Neutrophil (primary cell): ENCODE data around the gene TAOK1.

ENCODE experiments used
- H3K27ac ChIP-seq: fragments of 200-600 bp; sonication (generic); 2 replicates; pipeline ENCODE4 v1.5.1; 2016; ENCODE audit warnings: mild to moderate bottlenecking, moderate library complexity
- H3K27me3 ChIP-seq: fragments of 200-600 bp; sonication (generic); 2 replicates; pipeline ENCODE4 v1.6.0; 2016; ENCODE audit warnings: mild to moderate bottlenecking
- H3K36me3 ChIP-seq: fragments of 200-600 bp; sonication (generic); 2 replicates; pipeline ENCODE4 v1.5.1; 2017
- H3K4me1 ChIP-seq, 2 experiments: fragments of 200-600 bp in 1 of 2; sonication (generic) in 1 of 2; 1 replicate in 1 of 2; 2 replicates in 1 of 2; pipeline versions ENCODE4 v1.5.1 to v1.6.1; 2013 to 2016; ENCODE audit warnings: low read depth in 1 of 2, low read length in 1 of 2, mild to moderate bottlenecking in 1 of 2, moderate library complexity in 1 of 2; ENCODE audit not compliant: control insufficient read depth in 1 of 2, insufficient read depth in 1 of 2
- H3K4me3 ChIP-seq, 2 experiments: fragments of 200-600 bp in 1 of 2; sonication (generic) in 1 of 2; 1 replicate in 1 of 2; 2 replicates in 1 of 2; pipeline ENCODE4 v1.5.1; 2013 to 2016; ENCODE audit warnings: low read depth in 1 of 2, low read length in 1 of 2, mild to moderate bottlenecking in 1 of 2, moderate library complexity in 1 of 2
- H3K9me3 ChIP-seq: fragments of 200-600 bp; sonication (generic); 2 replicates; pipeline ENCODE4 v1.5.1; 2016
- TF ChIP-seq, protein P1 (sequence below): fragments of 200-600 bp; sonication (generic); IDR thresholded peaks from 2 replicates; pipeline ENCODE4 v1.5.1; 2016; ENCODE audit warnings: antibody characterized with exemption

Gene TAOK1

DNA sequence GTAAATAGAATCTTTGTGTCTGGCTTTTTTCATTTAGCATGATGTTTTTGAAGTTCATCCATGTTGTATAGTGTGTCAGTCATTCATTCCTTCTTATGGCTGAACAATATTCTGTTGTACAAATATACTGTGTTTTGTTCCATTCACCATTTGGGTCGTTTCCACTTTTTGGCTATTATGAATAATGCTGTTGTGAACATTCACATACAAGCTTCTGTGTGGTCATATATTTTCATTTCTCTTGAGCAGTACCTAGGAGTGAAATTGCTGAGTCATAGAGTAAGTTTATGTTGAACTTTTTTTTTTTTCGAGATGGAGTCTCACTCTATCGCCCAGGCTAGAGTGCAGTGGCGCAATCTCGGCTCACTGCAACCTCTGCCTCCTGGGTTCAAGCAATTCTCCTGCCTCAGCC is 32.3 kb upstream of the TAOK1 start:
- TF ChIP-seq, protein P1, sequence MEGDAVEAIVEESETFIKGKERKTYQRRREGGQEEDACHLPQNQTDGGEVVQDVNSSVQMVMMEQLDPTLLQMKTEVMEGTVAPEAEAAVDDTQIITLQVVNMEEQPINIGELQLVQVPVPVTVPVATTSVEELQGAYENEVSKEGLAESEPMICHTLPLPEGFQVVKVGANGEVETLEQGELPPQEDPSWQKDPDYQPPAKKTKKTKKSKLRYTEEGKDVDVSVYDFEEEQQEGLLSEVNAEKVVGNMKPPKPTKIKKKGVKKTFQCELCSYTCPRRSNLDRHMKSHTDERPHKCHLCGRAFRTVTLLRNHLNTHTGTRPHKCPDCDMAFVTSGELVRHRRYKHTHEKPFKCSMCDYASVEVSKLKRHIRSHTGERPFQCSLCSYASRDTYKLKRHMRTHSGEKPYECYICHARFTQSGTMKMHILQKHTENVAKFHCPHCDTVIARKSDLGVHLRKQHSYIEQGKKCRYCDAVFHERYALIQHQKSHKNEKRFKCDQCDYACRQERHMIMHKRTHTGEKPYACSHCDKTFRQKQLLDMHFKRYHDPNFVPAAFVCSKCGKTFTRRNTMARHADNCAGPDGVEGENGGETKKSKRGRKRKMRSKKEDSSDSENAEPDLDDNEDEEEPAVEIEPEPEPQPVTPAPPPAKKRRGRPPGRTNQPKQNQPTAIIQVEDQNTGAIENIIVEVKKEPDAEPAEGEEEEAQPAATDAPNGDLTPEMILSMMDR = no peak
- no peaks in the 10 kb centered on the region for H3K27me3 ChIP-seq
- no peaks in the 10 kb centered on the region for H3K9me3 ChIP-seq
- H3K27ac ChIP-seq = no peak overlapping the region
- H3K36me3 ChIP-seq = no peaks in the 10 kb centered on the region
- no peaks in the 10 kb centered on the region for H3K4me1 ChIP-seq
- H3K4me3 ChIP-seq = no peak overlapping the region

DNA sequence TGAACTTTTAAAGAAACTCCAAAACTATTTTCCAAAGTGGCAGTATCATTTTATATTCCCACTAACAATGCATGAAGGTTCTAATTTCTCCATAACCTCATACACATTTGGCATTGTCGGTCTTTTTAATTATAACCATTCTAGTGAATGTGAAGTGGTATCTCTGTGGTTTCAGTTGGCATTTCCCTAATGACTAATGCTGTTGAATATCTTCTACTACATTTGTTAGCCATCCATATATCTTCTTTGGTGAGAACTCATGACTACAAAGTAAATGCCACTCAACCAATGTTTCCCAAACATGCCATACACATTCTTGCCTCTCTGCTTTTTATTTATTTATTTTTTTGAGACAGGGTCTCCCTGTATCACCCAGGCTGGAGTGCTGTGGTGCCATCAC is 31.7 kb upstream of the TAOK1 start:
- TF ChIP-seq, protein P1 = no peak
- H3K4me1 ChIP-seq = no peaks in the 10 kb centered on the region
- H3K9me3 ChIP-seq = no peaks in the 10 kb centered on the region
- H3K27ac ChIP-seq = no peak overlapping the region
- no peaks in the 10 kb centered on the region for H3K36me3 ChIP-seq
- no peak overlapping the region for H3K4me3 ChIP-seq
- H3K27me3 ChIP-seq = no peaks in the 10 kb centered on the region

DNA sequence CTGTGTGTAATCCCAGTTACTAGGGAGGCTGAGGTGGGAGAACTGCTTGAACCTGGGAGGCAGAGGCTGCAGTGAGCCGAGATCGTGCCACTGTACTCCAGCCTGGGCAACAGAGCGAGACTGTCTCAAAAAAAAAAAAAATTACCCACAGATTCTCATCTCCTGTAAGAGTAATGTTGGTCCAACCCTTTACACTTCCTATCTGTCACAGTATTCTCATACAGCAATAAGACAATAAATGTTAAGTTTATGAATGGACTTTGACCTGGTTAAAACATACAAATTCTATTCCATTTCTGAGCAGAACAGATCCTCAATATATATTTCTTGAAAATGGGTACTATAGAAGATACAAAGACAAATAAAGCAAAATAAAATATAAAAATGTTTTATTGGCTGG is 30.4 kb upstream of the TAOK1 start:
- Histone ChIP-seq H3K4me3 (no peak overlapping the region), H3K4me1 (no peaks in the 10 kb centered on the region), H3K27me3 (no peaks in the 10 kb centered on the region), H3K9me3 (no peaks in the 10 kb centered on the region), H3K27ac (no peak overlapping the region), H3K36me3 (no peaks in the 10 kb centered on the region)
- TF ChIP-seq, protein P1 = no peak

DNA sequence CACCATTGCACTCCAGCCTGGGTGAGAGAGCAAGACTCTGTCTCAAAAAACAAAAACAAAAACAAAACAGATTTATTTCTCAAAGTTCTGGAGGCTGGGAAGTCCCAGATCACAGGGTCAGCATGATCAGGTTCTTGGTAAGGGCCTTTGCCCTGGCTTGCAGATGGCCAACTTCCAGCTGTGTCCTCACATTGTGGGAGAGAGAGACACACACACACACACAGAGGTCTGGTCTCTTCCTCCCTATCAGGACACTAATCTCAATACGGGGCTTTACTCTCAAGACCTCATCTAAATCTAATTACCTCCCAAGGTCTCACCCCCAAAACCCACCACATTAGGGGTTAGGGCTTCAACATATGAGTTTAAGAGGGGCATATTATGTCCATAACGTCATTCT is 26.4 kb upstream of the TAOK1 start:
- TF ChIP-seq, protein P1 = no peak
- H3K36me3 ChIP-seq = no peaks in the 10 kb centered on the region
- H3K4me1 ChIP-seq = no peaks in the 10 kb centered on the region
- H3K4me3 ChIP-seq = no peak overlapping the region
- H3K9me3 ChIP-seq = no peaks in the 10 kb centered on the region
- no peak overlapping the region for H3K27ac ChIP-seq
- no peaks in the 10 kb centered on the region for H3K27me3 ChIP-seq

DNA sequence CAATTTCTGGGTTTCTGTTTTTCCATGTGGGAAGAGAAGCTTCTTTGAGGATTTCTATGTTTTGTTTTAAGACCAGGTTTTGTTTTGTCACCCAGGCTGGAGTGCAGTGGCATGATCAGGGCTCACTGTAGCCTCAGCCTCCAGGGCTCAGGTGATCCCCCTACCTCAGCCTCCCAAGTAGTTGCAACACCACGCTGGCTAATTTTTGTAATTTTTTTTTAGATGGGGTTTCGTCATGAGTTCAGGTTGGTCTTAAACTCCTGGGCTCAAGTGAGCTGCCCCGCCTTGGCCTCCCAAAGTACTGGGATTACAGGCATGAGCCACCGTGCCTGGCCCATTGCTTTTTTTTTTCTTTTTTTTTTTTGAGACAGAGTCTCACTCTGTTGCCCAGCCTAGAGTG is 25.5 kb upstream of the TAOK1 start:
- no peak overlapping the region for H3K4me3 ChIP-seq
- no peak overlapping the region for H3K27ac ChIP-seq
- no peaks in the 10 kb centered on the region for H3K4me1 ChIP-seq
- TF ChIP-seq, protein P1 = no peak
- H3K36me3 ChIP-seq = no peaks in the 10 kb centered on the region
- H3K9me3 ChIP-seq = no peaks in the 10 kb centered on the region
- H3K27me3 ChIP-seq = no peaks in the 10 kb centered on the region

DNA sequence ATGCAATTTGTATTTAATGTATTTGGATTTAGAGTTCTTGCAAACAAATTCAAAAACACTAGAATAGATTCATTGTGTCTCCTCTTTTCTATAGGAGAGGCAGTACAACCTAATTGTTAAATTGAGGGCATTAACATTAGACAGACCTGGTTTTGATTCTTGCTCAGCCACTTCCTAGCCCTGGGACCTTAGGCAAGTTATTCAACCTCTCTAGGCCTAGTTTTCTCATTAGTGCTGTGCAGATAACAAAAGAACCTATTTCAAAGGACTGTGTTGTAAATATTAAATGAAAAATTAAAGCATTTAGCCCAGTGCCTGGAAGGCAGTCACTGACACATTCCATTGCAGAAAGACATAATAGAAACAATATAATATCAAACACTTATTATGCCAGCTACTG is 22.0 kb upstream of the TAOK1 start:
- Histone ChIP-seq H3K4me3 (no peak overlapping the region), H3K4me1 (no peaks in the 10 kb centered on the region), H3K27ac (no peak overlapping the region), H3K36me3 (no peaks in the 10 kb centered on the region), H3K9me3 (no peaks in the 10 kb centered on the region), H3K27me3 (no peaks in the 10 kb centered on the region)
- TF ChIP-seq, protein P1 = no peak
